Keratinocyte (primary cell): Measurements from ENCODE around the gene MED9. TPM values are rescaled to one million over a fixed set of nuclear protein-coding genes. Genes with fewer than 3 reads are reported as not detected.

Experiments used
- DNase-seq: peaks from one replicate; pipeline ENCODE4 v3.0.0-alpha.2; 2011; ENCODE audit warnings: low read depth, missing footprints, low spot score
- FAIRE-seq: peaks from 2 replicates; lab custom pipeline; 2011; peaks lifted over from hg19 to GRCh38; lab: Jason Lieb, UNC
- H2AFZ ChIP-seq: 2 replicates; pipeline ENCODE4 v1.6.0; 2012; ENCODE audit warnings: low read length, control low read depth, inconsistent platforms; ENCODE audit not compliant: control insufficient read depth
- H3K27ac ChIP-seq: 2 replicates; pipeline ENCODE4 v1.5.1; 2011; ENCODE audit warnings: low read length; ENCODE audit not compliant: control insufficient read depth, insufficient read depth
- H3K27me3 ChIP-seq: 3 replicates; pipeline ENCODE4 v1.6.0; 2011; ENCODE audit warnings: low read length; ENCODE audit not compliant: control insufficient read depth, insufficient read depth; ENCODE audit errors: extremely low read depth
- H3K36me3 ChIP-seq, 2 experiments: 2 replicates in 1 of 2; 3 replicates in 1 of 2; pipeline ENCODE4 v1.5.1; 2011; ENCODE audit warnings: low read length in 2 of 2, mild to moderate bottlenecking in 1 of 2; ENCODE audit not compliant: control insufficient read depth in 2 of 2, insufficient read depth in 2 of 2; ENCODE audit errors: extremely low read depth in 1 of 2
- H3K4me1 ChIP-seq: 3 replicates; pipeline ENCODE4 v1.5.1; 2011; ENCODE audit warnings: low read length; ENCODE audit not compliant: control insufficient read depth, insufficient read depth; ENCODE audit errors: extremely low read depth
- H3K4me2 ChIP-seq: 3 replicates; pipeline ENCODE4 v1.6.0; 2011; ENCODE audit warnings: low read depth, low read length; ENCODE audit not compliant: control insufficient read depth, insufficient read depth; ENCODE audit errors: extremely low read depth
- H3K4me3 ChIP-seq, 3 experiments: fragments of 200-600 bp in 1 of 3; sonication (generic) in 1 of 3; 2 replicates in 2 of 3; 3 replicates in 1 of 3; pipeline ENCODE4 v1.5.1; 2011 to 2016; ENCODE audit warnings: low read length in 3 of 3, mild to moderate bottlenecking in 3 of 3, control low read depth in 2 of 3, inconsistent platforms in 1 of 3, low read depth in 1 of 3, mixed read lengths in 1 of 3, mixed run types in 1 of 3, moderate library complexity in 1 of 3; ENCODE audit not compliant: control insufficient read depth in 2 of 3, insufficient read depth in 2 of 3; ENCODE audit errors: extremely low read depth in 1 of 3
- H3K79me2 ChIP-seq: 2 replicates; pipeline ENCODE4 v1.6.0; 2012; ENCODE audit warnings: low read length; ENCODE audit not compliant: control insufficient read depth, insufficient read depth
- H3K9ac ChIP-seq: 3 replicates; pipeline ENCODE4 v1.6.0; 2011; ENCODE audit warnings: low read length; ENCODE audit not compliant: control insufficient read depth, insufficient read depth; ENCODE audit errors: extremely low read depth
- H3K9me1 ChIP-seq: 3 replicates; pipeline ENCODE4 v1.6.0; 2011; ENCODE audit warnings: low read length; ENCODE audit not compliant: control insufficient read depth, insufficient read depth; ENCODE audit errors: extremely low read depth
- H3K9me3 ChIP-seq: 2 replicates; pipeline ENCODE4 v1.5.1; 2012; ENCODE audit warnings: low read depth, low read length; ENCODE audit not compliant: control insufficient read depth
- H4K20me1 ChIP-seq: 3 replicates; pipeline ENCODE4 v1.6.0; 2011; ENCODE audit warnings: low read length; ENCODE audit not compliant: control insufficient read depth, insufficient read depth; ENCODE audit errors: extremely low read depth
- EZH2 ChIP-seq: IDR thresholded peaks from one replicate; pipeline ENCODE4 v1.6.1; 2012; ENCODE audit warnings: inconsistent platforms, mild to moderate bottlenecking, low read length, moderate library complexity
- dilution Hi-C: fragments of 300-500 bp; cut with MboI; formaldehyde crosslinking; loops from one replicate; pipeline ENCODE4 v1.7.0; 2020; ENCODE audit warnings: low sequenced_read_pairs; ENCODE audit not compliant: extremely low pct_ligation_motif_present
- polyA plus RNA-seq, 5 experiments: library from polyadenylated mRNA; depleted of rRNA in 3 of 5; stranded (reverse) in 3 of 5; stranded (forward) in 1 of 5; unstranded in 1 of 5; fragments of >200 nt; gene quantifications; 1 replicate in 1 of 5; 2 replicates in 3 of 5; 3 replicates in 1 of 5; pipeline versions ENCODE4 v1.2.1 to v1.2.3, GENCODE V29; 2011 to 2012; ENCODE audit warnings: missing spikeins in 2 of 5, low read depth in 1 of 5, low replicate concordance in 1 of 5
- TF ChIP-seq, protein P1 (sequence below), 3 experiments: IDR thresholded peaks in 1 of 3; conservative IDR thresholded peaks in 1 of 3; optimal IDR thresholded peaks in 1 of 3; 2 replicates in 2 of 3; 3 replicates in 1 of 3; pipeline versions ENCODE3 to v1.5.1; 2011; ENCODE audit warnings: low read length in 3 of 3, mild to moderate bottlenecking in 3 of 3, moderate library complexity in 2 of 3, control low read depth in 1 of 3, inconsistent platforms in 1 of 3; ENCODE audit not compliant: insufficient read depth in 2 of 3; ENCODE audit errors: extremely low read depth in 1 of 3

Gene MED9
- polyA plus RNA-seq, 1 donor (not counting 4 experiments of a cell fraction or from before 2014, with no cell fraction given) = 6.9 TPM

GRCh38 chr17:17540278-17540906 lies 63.6 kb downstream of the MED9 start:
- Histone ChIP-seq H3K27me3 (no peaks in the 10 kb centered on the region), H3K79me2 (no peaks in the 10 kb centered on the region), H3K4me2 (no peak overlapping the region), H3K4me3 (no peak overlapping the region), H2AFZ (no peak overlapping the region), H3K27ac (no peak overlapping the region), H3K36me3 (no peaks in the 10 kb centered on the region), H3K9me3 (no peaks in the 10 kb centered on the region), H4K20me1 (peaks cover 4% of the 10 kb centered on the region), H3K4me1 (no peaks in the 10 kb centered on the region), H3K9ac (no peak overlapping the region), H3K9me1 (no peaks in the 10 kb centered on the region)
- TF ChIP-seq, protein P1, sequence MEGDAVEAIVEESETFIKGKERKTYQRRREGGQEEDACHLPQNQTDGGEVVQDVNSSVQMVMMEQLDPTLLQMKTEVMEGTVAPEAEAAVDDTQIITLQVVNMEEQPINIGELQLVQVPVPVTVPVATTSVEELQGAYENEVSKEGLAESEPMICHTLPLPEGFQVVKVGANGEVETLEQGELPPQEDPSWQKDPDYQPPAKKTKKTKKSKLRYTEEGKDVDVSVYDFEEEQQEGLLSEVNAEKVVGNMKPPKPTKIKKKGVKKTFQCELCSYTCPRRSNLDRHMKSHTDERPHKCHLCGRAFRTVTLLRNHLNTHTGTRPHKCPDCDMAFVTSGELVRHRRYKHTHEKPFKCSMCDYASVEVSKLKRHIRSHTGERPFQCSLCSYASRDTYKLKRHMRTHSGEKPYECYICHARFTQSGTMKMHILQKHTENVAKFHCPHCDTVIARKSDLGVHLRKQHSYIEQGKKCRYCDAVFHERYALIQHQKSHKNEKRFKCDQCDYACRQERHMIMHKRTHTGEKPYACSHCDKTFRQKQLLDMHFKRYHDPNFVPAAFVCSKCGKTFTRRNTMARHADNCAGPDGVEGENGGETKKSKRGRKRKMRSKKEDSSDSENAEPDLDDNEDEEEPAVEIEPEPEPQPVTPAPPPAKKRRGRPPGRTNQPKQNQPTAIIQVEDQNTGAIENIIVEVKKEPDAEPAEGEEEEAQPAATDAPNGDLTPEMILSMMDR (optimal IDR thresholded peaks at IDR 0.05 in 1 of 3, IDR thresholded peaks at IDR 0.05 in 1 of 3, conservative IDR thresholded peaks at IDR 0.05 in 1 of 3; ENCODE audit: extremely low read depth in 1 of 3, insufficient read depth in 2 of 3, low read length in 3 of 3) = no peak
- TF ChIP-seq EZH2 = no peak
- FAIRE-seq (no peak), DNase-seq (no peak)
- dilution Hi-C loops = no loop called here

GRCh38 chr17:17540935-17541639 lies 64.3 kb downstream of the MED9 start:
- H3K27me3 ChIP-seq = no peaks in the 10 kb centered on the region
- no peak overlapping the region for H2AFZ ChIP-seq
- H3K9me1 ChIP-seq = no peaks in the 10 kb centered on the region
- H3K9me3 ChIP-seq = no peaks in the 10 kb centered on the region
- H3K36me3 ChIP-seq = no peaks in the 10 kb centered on the region
- no peak overlapping the region for H3K27ac ChIP-seq
- no peak overlapping the region for H3K4me2 ChIP-seq
- no peak overlapping the region for H3K4me3 ChIP-seq
- H3K9ac ChIP-seq = no peak overlapping the region
- dilution Hi-C loops = no loop called here
- H3K4me1 ChIP-seq = no peaks in the 10 kb centered on the region
- no peak for FAIRE-seq
- no peak for DNase-seq
- TF ChIP-seq, protein P1 (optimal IDR thresholded peaks at IDR 0.05 in 1 of 3, IDR thresholded peaks at IDR 0.05 in 1 of 3, conservative IDR thresholded peaks at IDR 0.05 in 1 of 3; ENCODE audit: extremely low read depth in 1 of 3, insufficient read depth in 2 of 3, low read length in 3 of 3) = no peak
- no peak for TF ChIP-seq EZH2
- H3K79me2 ChIP-seq = no peaks in the 10 kb centered on the region
- H4K20me1 ChIP-seq = peaks cover 4% of the 10 kb centered on the region
